Stimulated activated CD4-positive, alpha-beta T cell treated with anti-CD3 and anti-CD28 coated beads, Interleukin-1b, Interleukin-23, amount 100 ng/mL, for 24 hours (primary cell): ENCODE results near the gene LAMA2.

Experiments
- DNase-seq, 4 experiments: peaks; one replicate each; pipeline ENCODE4 v3.0.0-alpha.2; 2020; ENCODE audit warnings: low read depth in 4 of 4, low spot score in 1 of 4

Gene LAMA2

DNA sequence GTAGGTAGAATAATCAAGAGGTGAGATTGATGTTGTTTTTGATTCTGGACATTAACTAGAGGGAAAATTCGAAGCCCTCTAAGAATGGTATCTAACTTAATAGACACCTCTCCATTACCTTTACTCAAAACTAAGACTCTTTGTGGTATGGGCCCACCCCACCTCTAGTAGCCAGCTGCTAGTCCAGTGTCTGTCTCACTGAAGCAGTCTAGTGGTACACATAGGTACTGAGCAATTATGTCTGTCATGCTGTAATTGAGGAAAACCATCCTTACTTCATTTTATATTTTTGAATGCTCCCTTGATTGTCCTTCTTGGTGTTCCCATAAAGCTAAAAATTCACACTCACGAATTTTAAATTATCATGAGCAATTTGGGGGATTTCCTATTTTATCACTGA, 536.4 kb downstream of the LAMA2 start:
- DNase-seq: no peak

DNA sequence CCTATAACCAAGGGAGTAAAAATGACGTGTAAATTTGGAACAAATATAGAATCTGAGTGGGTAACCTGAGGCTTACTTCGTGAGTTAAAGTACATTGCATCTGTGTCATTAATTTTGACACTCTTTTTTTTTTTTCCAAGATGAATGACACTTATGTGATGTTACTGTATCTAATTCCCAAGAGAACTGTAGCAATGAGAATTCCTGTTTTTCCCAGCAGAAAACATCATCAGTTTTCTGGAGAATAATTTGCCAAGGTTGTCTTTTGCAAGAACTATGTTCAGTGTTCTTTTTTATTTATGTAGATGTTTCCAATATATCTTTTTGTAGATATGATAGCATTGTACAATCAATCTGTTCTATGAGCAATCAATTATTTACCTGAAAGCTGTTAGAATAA, 543.4 kb downstream of the LAMA2 start:
- DNase-seq: no peak

DNA sequence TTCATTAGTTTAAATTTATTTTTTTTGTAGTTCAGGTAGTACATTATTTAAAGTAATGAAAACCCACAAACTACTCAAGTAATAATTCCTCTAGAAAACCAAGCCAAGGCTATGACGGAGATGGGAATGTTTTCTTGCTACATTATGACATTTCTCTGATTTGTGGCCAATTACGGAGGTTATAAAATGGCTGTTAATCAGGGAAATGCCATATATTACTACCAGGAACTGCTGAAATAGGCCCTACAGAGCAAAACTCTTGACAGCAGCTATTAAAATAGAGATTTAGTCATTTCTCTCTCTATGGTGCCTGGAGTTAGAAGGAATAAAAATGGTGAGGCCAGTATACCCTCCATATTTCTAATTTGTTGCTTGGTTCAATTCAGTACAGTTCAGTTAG, 547.0 kb downstream of the LAMA2 start:
- DNase-seq: no peak

DNA sequence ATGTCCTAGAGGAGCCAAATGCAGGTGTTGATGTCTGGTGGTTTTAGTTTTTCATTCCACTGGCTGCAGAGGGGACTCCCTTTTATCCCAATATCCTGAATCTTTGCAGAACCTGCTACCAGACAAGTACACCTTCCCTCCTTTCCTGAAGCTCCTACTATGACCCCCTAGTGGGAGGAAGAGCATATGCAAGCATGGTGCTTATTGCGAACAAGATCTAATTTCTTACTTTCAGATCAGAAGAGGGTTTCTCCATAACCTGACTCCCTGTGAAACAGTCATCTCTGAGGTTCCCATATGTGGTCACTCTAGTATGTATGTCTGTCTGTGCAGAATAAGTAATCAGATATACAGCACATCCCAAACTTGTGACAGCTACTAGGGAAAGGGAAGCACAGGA, 549.8 kb downstream of the LAMA2 start:
- DNase-seq: no peak

DNA sequence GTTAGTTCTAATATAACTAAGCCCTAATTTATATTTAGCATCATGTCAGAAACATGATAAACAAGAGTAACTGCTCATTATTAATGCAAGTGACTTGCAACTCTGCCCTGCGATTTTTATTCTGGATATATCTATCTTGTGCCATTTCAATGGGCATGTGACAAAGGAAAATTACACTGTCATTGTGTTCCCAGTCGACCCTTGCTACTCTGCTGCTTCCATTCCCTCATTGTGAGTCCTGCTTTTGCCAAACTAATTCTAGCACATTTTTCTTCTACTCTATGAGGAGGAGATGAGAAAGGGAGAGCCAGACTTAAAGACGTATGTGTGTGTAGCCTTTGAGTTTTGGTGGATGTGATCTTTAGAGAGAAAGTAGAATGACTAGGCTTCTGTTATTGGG, 551.2 kb downstream of the LAMA2 start:
- no peak for DNase-seq

DNA sequence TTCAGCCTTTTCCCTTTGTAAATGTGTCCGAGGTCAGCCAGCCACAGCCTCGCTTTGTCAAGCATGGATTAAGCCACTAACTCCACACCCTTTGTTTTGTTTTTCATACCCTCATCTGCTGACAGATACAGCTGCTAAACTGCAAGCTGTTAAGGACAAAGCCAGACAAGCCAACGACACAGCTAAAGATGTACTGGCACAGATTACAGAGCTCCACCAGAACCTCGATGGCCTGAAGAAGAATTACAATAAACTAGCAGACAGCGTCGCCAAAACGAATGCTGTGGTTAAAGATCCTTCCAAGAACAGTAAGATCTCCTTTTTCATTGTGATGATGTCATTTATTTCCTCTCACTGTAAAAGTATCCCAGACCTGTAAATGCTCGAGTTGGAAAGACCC, 557.8 kb downstream of the LAMA2 start:
- DNase-seq: no peak

DNA sequence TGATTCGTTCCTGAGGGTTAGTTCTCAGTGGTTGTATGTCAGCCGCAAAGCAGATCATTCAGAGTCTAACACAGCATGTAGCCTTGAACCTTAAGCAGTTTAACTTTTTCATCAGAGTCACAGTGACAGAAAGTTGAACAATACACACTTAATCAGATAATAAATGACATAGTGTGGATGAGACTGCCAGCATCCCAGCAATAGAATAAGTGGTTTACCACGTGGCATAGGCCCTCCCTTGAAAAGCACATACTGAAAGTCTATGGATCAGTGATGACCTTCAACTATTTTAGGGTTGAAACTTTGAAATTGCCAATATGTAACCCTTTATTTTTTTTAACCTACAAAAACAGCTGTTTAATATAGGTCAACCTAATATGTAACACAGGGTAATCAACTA, 561.7 kb downstream of the LAMA2 start:
- DNase-seq: no peak

DNA sequence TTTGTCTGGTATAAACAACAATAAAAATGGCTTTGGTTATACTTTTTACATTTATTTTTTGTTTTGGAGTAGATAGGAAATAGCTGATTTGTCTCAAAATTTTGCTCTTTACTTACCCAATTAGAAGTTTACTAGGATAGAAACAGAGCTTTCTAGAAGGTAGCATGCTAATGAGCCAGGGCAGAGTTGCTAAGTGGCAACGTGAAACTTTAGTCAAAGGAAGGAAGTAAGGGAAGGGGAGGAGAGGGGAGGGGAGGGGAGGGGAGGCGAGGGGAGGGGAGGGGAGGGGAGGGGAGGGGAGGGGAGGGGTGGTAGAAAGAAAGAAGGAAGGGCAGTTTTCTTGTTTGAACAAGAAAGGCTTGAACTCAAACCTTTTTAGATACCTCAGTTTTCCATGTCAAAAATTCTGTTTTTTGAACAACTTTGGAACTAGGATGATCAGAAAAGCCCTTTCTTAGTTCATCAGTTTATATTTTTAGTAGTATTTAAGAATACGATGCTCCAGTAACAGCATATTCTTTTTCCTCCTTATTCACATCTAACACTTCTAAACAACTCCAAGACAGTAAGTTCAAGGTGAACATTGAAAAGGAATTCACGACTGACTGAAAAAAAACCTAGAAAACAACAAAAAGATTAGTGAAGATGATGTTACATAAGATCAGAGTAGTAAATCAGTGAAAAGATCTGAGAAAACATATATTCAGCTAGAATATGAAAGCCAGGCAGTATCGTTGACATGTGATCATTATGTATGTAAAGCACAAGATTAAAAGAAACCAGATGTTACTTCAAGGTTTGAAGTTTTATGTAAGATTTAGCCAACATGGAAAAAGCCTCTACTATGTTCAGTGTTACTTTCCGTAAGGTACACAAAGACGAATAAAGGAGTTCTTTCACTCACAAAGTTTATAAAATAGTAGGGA, 563.6 kb downstream of the LAMA2 start:
- DNase-seq: no peak

DNA sequence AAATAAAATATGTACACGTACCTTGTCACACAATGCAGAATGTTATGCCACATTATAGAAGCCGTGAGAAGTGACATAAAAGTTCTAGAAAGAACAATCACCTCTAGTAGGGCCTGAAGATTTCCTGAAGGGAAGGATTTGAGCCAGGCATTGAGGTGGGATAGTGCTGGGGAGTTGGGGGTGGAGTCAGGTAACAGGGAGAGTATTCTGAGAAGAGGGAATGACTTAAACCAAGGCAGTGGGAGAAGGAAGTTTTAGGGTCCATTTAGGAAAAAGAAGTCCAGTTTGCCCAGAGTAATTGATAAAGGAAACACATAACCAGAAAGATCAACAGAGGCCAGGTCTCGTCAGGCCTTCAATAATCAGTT, 564.2 kb downstream of the LAMA2 start:
- DNase-seq: no peak

DNA sequence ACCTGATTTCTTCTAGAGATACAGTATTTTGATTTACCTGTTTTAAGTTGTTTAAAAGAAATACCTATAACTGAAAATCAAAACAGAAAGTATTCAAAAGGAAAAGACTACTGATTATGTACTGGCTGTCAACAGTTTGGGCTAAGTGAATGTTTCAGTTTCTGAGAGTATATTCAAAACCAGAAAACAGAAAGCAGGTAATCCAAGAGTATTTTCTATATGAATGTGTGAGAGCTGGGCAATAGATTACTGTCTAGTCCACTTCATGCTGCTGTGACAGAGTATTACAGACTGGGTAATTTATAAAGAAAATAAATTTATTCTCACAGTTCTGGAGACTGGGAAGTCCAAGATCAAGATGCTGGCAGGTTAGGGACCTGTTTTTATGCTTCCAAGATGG, 566.0 kb downstream of the LAMA2 start:
- DNase-seq: no peak

DNA sequence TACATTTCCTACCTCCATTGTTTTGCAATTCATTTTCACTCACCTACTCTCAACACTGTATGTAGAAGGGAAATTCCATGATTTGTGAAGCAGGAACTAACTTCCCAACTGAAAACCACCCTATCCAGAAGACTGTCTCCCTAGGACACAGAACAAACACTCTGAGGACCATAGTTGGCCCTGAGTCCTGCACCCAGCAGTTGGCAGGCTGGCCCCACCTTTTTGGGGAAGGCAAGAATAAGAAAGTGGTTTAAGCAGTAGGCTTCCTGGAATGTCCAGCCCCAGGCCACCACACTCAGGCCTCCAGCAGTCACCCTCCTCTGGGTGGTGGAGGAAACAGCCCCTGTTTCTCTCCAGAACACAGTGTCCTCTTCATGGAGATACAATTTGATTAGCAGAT, 568.2 kb downstream of the LAMA2 start:
- DNase-seq: no peak

DNA sequence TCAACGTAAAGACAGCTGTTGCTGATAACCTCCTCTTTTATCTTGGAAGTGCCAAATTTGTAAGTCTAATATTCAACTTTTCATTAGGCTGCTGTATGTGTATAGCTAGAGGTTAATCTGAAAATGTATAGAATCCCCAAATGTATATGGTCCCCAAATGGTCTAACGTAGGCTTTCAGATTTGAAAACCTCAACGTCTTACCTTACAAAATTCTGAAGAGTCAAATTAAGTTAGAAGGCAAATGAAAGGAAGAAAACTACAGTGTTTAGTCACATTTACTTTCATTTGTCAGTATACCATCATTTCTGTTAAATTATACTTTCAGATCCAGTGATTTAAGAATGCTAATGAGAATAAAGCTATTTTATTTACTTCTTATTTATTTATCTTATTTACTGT, 570.1 kb downstream of the LAMA2 start:
- DNase-seq: no peak

DNA sequence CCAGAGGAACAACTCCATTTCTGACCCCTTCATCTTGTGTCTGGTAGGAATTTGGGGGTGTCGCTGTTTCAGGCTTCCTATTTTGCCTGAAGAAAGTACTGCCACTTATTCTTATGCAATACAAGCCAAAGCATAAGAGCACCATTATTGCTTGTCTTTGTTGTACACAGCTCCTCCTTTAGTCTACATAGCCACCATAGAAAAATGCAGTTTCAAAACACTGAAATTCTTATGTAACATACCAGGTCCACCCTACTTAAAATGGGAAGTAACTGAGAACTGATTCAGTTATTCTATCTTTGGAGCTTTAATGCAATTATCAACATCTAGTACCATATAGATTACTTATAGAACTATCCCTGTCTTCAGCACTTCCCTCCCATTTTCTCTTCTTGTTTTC, 571.5 kb downstream of the LAMA2 start:
- DNase-seq: no peak

DNA sequence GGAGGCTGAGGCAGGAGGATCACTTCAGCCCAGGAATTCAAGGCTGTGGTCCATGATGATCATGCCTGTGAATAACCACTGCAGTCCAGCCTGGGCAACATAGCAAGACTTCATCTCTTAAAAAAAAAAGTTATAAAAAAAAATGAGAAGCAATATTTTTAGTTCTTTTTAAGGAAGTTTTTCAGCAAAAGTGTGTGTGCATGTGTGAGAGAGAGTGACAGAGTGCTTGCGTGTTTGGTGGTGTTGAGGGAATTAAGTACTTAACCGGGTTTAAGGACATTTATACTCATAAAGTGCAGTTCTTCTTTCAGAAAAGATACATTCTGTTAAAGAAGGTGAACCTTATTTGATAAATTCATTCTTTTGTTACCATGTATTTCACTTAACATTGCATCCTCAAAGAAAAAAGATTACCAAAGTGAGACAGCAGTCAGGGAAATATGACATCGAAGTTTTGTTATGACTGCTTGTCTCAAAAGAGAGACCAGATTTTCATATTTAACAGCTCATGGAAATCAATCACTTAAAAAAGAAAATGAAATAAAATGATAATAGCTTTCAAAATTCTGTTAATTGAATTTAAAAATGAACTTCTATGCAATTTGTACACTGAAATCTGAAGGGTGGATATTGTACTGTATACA, 572.3 kb downstream of the LAMA2 start:
- DNase-seq: no peak

DNA sequence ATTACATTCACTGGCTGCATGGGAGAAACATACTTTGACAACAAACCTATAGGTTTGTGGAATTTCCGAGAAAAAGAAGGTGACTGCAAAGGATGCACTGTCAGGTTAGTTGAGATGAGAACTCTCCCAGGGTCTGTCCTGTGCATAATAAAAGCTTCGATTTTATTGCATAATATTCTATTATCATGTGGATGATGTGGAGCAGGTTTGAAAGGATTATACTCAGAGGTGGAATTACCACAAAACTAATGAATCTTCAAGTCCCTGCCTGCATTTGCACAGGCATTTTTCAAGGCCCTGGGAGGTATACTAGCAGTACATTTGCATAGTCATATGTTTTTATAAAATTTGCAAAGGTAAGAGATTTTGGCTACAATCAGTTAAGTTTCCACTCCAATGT, 577.3 kb downstream of the LAMA2 start:
- DNase-seq: no peak

DNA sequence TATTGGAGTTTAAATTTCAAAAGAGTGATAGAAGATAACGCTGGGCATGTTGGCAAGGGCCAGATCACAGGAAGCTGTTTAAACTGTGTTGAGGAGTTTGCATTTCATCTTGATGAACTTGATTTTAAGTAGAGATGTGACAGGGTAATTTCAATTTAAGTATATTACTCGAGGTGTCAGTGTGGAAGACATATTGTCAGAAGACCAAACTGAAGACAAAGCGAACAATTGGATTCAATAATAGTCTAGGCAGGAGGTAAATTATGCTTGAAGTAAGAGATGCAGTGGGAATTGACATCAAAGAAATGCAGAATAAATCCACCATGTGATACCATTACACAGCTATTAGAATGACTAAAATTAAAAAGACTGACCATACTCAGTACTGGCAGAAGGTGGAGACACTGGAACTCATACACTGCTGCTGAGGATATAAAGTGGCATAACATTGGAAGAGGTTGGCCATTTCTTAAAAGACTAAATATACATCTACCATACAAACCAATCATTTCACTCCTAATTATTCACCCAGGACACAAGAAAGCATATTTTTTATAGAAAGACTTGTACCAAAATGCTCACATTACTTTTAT, 586.2 kb downstream of the LAMA2 start:
- no peak for DNase-seq

DNA sequence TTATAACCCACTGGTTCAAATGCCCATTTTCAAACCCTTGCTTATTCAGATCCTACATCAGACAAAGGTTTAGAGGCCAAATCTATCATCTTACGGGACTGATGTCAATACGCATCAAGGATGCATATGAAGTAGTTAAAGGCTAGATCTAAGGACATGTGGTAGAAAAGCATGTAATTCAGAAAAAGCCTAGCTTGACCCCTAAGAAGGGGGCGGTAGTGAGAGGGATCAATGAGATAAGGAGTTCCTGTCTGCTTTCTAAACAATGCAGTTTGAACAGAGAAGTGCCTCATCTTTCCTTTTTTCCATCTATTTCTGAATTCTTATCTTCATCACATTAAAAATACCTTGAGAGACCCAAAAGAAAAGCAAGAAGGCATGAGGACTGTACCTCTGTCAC, 589.3 kb downstream of the LAMA2 start:
- no peak for DNase-seq

DNA sequence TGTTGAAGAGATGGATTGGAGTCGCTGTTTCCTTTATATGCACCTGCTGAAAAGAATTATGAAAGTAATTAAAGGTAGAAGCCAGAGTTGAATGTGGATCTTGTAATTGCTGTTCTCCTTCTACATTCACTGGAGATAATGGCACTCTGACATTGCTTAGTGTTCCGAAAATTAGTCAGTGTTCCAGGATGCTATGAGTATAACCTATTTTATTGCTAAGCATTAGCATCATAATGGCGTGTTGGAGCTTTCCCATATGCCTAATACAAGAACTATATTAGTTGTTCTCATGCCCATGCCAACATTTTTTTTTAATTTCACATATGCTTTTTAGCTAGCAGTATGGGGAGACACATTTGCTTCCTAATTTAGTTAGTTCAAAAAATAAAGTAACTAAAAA, 590.6 kb downstream of the LAMA2 start:
- no peak for DNase-seq

DNA sequence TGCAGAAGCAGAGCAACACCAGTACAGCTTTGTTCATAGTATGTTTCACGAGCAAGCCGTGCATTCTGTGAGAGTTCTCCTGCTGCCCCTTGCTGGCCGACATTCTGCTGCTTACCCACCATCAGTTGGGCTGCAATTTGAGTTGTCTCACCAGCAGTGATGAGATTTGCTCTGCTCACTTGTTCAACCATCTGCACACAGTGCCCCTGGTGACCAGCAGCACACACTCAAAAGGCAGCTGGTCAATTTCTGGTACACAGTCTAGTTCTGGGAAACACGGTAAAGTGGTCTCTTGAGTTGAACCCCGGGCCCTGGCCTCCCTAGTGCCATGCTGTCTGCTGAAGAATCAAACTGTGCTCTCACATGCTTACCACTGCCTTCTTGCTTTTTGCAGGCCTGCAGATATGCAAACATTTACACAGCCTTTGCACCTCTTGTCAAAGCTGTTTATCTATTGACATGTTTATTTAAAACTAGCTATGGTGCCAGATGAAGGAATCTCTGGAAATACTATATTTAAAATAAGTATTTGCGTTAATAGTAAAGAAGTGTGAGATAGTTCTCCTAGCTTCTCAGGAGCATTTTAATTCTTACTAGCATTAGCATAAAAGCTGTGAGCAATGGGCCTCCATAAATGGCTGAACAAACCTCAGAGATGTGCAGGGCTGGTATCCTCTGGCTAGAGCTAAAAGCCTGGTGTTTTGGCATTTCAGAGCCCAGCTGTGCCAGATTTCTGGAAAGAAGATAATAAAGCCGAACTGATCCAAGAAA, 592.7 kb downstream of the LAMA2 start:
- no peak for DNase-seq

DNA sequence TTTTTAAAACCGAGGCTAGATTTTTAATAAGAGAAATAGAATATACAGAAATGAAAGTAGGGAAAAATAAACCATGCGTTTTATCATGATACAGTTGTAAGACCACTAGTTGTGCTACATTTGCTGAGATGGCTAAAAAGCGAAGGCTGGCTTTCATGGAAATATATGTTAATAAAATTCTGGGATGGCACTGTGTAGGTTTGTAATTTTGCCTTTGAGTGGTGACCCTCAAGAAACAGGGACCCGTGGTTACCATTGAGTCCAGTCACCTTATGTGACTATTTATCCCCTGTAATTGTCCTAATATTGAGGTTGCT, 593.3 kb downstream of the LAMA2 start:
- DNase-seq: no peak

DNA sequence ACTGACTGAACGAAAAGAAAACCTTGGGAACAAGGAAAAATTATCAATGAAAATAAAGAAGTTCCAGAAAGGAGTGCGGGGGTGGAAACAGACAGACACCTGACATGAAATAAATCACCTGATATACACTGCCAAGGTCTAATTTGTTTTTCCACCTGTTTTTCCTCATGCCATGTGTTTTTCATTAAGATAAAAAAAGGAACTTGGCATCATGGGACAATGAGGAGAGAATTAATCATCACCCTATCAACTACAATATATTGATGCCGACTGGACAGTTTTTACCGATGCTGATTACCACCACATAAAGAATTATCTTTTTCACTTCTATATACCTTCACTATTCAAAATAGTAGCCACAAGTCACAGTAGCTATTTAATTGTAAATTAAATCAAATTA, 593.9 kb downstream of the LAMA2 start:
- DNase-seq: no peak

DNA sequence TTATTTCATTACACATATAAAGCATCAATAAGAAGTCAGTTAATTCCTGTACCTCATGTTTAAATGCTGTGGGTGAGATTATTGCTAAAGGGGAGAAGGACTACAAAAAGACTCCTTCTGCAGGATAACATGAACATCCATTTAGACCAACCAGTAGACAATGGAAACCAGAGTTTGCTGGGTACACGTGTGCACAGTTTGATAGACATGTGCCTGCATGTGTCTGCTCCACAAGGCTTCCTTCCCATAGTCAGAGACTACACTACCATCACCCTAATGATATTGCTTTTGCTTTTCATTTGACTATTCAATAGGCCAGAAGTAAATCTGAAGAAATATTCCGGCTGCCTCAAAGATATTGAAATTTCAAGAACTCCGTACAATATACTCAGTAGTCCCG, 595.4 kb downstream of the LAMA2 start:
- DNase-seq: no peak
